SKM-1 (cell line): ENCODE data around the gene DLG5.

Experiments
- DNase-seq: peaks from one replicate; lab custom pipeline; 2025; ENCODE audit not compliant: unreplicated experiment; lab: John Stamatoyannopoulos, UW

DLG5 gene

GRCh38 chr10:77944519-77944918, 18.0 kb upstream of the DLG5 start:
- peak; percentile 75 for DNase-seq

GRCh38 chr10:77943121-77943901, 16.8 kb upstream of the DLG5 start:
- DNase-seq, result no peak

- no peak for DNase-seq
Observed at GRCh38 chr10:77941790-77942189, 15.2 kb upstream of the DLG5 start.

- no peak for DNase-seq
Observed at GRCh38 chr10:77940627-77941026, 14.1 kb upstream of the DLG5 start.

GRCh38 chr10:77940225-77940624, 13.7 kb upstream of the DLG5 start:
- DNase-seq, result no peak

GRCh38 chr10:77939561-77940001, 13.0 kb upstream of the DLG5 start:
- no peak for DNase-seq

- no peak for DNase-seq
Observed at GRCh38 chr10:77936697-77937567, 10.4 kb upstream of the DLG5 start.

- DNase-seq, result no peak
Observed at GRCh38 chr10:77932016-77932715, 5.6 kb upstream of the DLG5 start.

GRCh38 chr10:77927402-77928246, 1.1 kb upstream of the DLG5 start:
- DNase-seq, result no peak

- no peak for DNase-seq
Observed at GRCh38 chr10:77925795-77926565, 575 bp downstream of the DLG5 start.

GRCh38 chr10:77925410-77925794, 1.2 kb downstream of the DLG5 start:
- DNase-seq, result no peak

- DNase-seq, result no peak
Observed at GRCh38 chr10:77922566-77923179, 3.9 kb downstream of the DLG5 start.

GRCh38 chr10:77922055-77922454, 4.5 kb downstream of the DLG5 start:
- no peak for DNase-seq

- DNase-seq, result no peak
Observed at GRCh38 chr10:77921395-77921794, 5.2 kb downstream of the DLG5 start.

GRCh38 chr10:77920495-77920894, 6.1 kb downstream of the DLG5 start:
- DNase-seq, result no peak

GRCh38 chr10:77919713-77920108, 6.8 kb downstream of the DLG5 start:
- DNase-seq, result no peak

GRCh38 chr10:77915319-77916105, 11.0 kb downstream of the DLG5 start:
- DNase-seq, result no peak

GRCh38 chr10:77913090-77913489, 13.5 kb downstream of the DLG5 start:
- no peak for DNase-seq

GRCh38 chr10:77912576-77912975, 14.0 kb downstream of the DLG5 start:
- DNase-seq, result no peak
